DMS53 treated with DMSO at 0.1 percent for 48 hours (cell line): ENCODE data around the gene UMAD1.
A peak's percentile ranks its signal among the peaks of the same experiment; 100 is the strongest.
"Not testable (repeated sequence)": the region's sequence is repeated elsewhere in the genome, so short reads cannot be mapped to it uniquely, and the experiment has no call there.

Source experiments
- DNase-seq: peaks from one replicate; lab custom pipeline; 2025; ENCODE audit not compliant: unreplicated experiment; lab: John Stamatoyannopoulos, UW

The UMAD1 gene

DNA sequence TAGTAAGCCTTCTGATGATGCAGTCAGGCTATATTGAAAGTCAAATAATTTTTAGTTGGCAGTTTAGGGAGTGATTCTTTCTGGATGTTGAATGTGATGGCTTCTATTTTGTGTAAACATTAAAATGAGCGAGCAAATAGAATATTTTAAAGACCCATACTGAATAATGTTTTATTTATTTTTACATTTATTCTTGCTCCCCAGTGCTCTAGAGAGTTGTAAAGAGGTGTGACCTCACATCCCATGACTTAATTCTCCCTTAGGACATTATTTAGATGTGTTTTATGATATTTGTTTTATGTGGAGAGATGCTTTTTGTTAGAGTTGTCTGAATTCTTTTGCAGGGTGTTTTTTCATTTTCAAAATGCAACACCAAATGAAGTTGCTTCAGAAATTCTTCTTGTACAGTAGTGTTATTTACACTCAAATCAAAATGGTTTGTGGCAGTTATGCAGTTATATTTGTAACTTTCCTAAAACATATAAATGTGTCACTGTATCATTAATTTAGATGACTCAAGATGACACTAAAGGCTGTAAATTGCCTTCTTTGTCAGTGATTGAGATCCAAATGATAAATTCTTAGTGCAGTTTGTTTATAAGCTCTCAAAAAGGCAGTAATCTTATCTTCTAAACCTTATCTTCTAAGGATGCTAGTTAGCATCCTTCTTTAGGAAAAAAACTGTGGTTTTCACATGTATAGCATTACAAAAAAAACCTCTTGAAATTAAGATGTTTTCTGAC, 12.4 kb downstream of the UMAD1 start:
- no peak for DNase-seq

DNA sequence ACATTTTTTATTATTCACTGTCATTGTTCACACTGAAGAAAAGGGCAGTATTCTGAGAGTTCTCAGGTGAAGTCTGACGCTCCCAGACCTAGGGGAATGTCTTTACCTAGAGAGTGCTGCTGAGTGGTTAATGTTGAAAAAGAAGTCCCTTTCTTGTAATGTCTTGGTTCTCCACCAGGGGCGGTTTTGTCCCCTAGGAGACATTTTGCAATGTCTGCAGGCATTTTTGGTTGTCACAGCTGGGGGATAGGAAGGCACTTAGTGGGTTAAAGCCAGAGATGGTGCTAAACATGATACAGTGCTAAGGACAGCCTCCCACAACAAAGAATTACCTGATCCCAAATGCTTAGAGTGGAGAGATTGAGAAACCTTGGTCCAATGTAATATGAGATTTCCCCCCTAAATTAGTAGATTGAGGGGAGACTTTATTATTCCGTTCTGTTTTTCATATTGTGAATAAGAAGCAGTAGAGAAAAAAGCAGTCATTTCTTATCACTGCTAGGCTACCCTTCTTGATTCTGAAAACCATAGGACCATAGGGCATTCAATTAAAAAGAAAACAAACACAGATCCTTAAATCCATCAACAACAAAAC, 13.1 kb downstream of the UMAD1 start:
- no peak for DNase-seq

DNA sequence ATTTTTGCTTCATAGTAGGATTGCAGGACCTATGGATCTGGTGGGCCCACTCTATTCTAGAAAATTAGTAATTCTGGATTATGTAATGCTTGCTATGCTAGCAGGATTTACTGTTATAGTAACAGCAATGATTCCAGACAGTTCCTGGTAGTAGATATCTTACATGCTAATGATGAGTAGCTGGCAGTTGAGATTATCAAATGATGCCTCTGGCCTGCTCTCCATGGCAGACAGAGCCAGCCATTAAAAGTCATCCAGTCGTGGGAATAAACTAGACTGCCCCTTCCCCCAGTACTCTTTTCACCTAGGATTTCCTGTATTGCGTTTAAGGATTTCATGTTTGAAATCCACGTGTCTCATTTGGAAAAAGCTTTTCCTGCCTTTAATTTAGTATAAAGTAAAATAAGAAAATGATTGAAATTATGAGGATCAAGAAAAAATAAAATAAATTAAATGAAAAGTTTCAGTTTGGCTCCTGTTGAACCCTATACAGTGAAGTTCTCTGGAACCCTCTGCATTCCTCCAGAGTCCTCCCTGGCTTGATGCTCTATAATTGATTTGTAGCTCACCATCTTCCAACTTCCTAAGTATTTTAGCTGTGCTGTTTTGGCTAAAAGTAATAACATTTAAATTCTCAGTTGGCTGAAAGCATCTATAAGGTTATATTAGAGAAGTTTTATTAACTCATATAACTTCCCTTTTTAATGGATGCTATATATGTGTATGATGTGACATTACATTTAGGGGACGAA, 14.6 kb downstream of the UMAD1 start:
- DNase-seq: no peak

DNA sequence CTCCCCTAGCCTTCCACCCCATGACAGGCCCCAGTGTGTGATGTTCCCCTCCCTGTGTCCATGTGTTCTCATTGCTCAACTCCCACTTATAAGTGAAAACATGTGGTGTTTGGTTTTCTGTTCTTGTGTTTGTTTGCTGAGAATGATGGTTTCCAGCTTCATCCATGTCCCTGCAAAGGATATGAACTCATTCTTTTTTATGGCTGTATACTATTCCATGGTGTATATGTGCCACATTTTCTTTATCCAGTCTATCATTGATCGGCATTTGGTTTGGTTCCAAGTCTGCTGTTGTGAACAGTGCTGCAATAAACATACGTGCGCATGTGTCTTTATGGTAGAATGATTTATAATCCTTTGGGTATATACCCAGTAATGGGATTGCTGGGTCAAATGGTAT, 15.9 kb downstream of the UMAD1 start:
- DNase-seq: not testable (repeated sequence)

DNA sequence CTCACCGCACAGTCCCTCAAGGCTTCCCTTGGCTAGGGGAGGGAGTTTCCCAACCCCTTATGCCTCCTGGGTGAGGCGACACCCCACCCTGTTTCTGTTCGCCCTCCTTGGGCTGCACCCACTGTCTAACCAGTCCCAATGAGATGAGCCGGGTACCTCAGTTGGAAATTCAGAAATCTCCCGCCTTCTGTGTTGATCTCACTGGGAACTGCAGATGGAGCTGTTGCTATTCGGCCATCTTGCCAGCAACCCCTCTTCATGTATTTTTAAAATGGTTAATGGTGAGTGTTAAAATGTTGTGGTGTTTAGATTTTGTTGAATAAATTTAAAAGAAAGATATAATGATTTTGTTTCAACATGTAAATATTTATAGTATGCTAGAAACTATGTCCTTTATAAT, 22.0 kb downstream of the UMAD1 start:
- no peak for DNase-seq

DNA sequence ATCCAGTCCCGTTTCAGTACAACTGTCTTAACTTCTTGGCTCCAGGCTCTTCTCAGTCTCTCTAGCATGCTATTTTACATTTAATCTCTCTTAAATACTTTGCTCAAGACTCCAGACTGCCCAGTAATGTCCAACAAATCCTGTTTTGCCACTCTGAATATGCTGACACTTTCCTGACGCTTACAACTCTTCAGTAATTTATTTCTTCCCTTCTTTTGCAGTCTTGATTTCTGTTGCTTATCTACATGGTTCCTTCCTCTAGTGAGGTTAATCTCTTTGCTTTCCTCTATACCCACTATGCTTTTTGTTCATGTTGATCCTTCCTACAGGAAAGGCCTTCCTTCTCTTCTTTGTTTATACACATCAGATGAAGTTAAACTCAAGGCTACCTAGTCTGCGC, 23.7 kb downstream of the UMAD1 start:
- DNase-seq: no peak

DNA sequence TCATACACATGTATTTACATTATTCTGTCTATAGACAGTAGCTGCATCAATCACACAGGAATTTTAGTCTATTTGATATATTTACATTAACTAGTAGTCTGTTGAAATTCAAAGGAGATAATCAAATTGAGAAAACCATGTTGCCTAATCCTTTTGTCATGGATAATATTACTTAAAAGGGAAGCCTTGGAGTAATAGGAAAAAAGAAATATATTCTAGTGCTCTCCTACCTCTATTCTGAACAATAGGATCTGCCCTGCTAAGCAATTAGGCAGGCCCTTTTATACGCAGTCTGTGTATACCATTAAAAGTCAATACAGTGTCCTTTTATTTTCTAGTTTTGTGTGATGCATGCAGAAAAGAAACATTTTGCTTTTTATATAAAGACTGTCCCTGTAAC, 24.5 kb downstream of the UMAD1 start:
- no peak for DNase-seq

DNA sequence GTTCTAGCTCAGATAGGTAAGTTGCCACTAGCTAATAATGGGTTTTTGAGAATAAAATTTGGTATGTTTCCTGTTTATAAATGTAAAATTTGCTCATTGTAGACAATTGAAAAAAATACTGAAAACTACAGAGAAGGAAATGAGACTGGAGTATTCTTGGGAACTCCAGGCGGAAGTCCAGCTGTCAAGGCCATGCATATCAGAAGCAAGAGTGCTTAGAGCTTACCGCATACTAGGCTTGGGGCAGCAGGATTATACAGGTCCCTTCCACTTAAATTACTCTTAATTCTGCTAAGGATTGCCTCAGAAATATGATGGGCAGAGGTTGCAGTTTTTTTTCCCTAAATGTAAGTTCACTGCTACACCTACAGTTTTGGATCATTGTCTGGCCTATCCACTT, 26.6 kb downstream of the UMAD1 start:
- DNase-seq: no peak

DNA sequence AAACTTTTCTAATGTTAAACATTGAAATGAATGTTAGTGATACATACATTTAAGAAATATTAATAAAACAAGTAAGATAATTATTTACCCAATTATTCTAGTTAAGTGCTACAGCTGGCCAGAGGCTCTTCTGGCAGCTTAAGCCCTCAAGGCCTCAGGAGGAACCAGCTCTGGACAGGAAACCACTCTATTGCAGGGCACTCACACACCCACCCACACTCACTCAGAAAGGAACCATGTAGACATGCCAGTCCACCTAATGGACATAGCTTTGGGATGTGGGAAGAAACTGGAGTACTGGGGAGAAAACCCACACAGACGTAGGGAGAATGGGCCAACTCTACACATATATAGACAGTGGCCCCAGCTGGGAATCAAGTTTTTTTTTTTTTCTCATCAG, 28.2 kb downstream of the UMAD1 start:
- no peak for DNase-seq

DNA sequence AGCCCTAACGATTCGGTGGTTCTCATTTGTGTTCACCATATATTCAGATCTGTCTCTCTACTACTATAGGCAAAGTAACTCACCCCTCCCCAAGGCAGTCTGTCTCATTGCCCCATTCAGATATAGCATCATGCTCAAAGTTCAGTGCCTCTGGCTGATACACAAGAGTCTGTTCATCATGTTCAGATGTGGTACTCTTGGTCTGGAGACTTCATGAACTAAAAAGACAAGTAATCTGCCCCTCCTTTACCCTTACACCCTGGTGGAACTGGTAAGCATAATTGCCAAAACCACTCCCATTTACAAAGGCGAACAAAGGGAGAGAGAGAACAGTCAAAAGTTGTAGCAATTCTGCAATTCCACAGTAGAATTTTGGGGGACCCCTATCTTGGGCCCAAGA, 29.9 kb downstream of the UMAD1 start:
- DNase-seq: no peak

DNA sequence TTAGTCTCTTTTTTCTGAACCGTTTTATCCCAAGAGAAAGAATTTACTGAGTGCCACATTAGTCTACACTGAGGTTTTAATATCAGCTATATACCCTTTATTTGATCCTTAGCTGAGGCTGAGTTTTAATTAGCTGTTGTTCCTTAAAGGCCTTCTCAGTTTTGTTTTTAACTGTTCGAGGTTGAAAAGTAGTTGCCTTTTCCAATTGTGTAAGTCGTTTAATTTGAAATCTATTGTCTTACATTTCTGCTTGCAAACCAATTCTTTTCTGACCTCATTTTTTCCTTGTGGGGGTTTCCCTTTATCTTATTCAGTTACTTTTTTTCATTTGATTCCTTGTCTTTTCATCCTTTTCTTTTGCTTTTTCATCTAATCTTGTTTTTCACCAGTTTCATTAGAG, 30.8 kb downstream of the UMAD1 start:
- no peak for DNase-seq

DNA sequence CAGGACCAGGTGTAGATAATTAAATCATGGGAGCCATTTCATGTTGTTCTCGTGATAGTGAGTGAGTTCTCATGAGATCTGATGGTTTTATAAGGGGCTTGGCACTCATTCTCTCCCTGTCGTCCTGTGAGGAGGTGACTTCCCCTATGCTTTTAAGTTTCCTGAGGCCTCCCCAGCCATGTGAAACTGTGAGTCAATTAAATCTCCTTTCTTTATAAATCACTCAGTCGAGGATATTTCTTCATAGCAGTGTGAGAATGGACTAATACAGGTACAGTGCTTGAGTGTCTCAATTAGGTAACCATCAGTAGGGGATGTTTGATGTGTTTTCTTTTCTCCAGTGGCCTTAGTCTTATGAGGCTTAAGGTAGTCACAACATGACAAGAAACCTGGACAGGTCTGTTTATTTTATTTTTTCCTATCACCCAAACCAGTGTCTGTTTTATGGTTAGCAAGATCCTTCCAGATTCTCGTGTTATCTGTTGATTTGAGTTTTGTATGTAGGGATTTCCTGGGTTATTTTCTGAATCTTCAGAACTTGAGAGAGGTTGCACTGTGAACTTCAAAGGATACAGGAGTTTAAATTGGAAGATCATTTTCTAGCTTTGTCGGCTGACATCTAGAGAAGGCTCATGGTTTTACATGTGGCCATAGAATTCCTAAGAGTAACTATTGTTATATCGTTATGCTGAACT, 32.1 kb downstream of the UMAD1 start:
- no peak for DNase-seq

DNA sequence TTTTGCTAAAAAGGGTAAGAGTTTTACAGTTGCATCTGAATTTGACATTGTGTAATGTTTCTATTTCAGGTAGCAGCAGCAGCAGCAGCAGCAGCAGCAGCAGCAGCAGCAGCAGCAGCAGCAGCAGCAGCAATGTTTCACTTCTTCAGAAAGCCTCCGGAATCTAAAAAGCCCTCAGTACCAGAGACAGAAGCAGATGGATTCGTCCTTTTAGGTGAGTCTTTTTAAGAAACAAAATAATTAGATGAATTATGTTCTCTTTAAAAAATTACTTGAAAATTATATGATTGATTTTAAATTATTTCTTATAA, 32.6 kb downstream of the UMAD1 start:
- DNase-seq: no peak

DNA sequence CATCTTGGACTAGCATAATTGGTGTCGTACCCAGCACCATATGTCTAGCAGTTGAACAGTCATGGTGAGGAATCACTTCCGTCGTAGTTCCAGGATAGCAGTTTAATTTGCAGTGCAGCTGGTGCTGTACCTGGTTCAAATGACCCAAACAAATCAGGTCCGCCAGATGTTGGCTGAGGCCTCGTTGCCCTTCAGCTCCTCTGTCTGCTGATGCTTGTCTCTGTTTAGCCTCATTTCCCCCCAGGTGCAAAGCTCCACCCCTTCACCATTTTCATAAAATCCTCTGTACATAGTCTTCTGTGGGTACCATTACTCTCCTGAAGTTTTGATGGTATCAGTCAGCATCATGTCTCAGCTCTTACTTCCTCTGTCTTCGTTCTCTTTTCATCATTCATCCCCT, 35.1 kb downstream of the UMAD1 start:
- no peak for DNase-seq

DNA sequence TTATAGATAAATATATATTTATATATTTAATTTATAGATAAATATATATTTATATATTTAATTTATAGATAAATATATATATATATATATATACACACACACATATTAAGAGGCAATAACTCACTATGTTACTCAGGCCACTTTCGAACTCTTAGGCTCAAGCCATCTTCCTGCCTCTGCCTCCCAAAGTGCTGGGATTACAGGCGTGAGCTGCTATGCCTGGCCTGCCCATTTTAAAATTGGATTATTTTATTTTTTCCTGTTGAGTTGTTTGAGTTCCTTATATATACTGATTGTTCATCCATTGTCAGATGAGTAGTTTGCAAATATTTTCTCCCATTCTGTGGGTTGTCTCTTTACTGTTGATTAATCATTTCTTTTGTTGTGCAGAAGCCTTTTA, 39.1 kb downstream of the UMAD1 start:
- peak; percentile 37 for DNase-seq

DNA sequence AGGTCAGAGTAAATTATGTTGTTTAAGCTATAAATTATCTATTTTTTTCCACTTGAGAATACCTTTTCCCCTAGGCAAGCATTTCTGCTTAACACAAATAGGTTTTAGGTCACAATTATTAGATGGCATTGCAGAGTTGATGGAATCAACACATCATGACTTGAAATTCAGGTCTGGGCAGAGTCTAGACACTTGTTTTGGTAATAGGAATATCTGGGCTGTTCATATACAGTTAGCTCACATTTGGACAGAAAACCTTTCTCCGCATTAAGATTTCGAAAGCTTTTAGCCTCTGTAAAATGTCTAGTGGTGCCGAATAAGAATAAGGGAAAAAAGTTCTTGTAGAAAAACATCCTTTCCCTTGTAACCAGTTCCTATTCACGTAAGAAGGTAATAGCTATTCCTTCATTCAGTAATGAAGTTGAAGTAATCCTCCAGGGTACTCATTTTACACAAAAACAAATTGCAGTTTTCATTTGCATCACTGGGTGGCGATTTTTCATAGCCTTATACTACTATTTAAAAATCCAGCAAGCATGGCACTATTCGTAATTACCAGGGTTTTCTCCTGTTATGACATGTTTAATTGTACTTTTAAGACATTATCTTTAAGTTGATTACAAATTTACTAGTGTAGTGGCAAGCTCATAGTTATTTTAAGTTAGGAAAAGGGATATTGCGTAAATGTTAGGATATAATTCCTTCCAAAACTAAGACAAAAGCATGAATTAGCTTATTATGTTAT, 40.8 kb downstream of the UMAD1 start:
- peak; percentile 91 for DNase-seq

DNA sequence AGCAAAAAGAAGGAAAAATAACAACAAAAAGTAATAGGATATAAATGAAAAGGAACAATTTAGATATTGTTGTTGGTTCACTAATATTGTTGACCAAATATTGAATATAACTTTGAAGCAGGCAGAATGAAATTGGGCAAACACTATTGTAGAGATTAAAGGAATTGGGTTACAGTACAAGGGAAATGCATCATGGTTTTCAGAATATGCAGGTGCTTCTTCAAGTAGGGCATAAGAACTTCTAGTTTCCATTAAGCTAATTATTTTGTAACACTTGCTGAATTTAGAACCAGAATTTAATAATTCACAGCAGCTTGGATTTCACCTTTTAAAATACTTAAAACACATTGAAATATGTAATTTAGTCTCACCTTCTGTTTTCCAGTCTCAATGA, 41.4 kb downstream of the UMAD1 start:
- DNase-seq: no peak

DNA sequence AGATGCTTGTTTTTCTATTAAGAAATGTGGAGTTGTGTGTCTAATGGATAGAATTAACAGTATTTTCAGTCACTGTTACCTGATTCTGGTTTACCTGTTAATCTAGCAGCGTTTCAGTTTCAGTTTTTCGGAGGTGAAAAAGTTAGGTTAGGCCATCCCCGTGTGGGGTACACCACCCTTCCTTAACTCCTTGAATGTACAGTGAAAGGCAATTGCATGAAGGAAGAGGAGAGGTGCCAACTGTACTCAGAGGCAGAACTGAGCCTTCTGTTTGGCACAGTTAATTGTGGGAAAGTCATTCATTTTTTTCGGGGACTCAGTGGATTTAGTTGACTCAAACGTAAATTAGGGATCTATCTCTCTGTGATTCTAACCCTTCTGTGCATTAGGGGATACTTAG, 42.3 kb downstream of the UMAD1 start:
- DNase-seq: no peak

DNA sequence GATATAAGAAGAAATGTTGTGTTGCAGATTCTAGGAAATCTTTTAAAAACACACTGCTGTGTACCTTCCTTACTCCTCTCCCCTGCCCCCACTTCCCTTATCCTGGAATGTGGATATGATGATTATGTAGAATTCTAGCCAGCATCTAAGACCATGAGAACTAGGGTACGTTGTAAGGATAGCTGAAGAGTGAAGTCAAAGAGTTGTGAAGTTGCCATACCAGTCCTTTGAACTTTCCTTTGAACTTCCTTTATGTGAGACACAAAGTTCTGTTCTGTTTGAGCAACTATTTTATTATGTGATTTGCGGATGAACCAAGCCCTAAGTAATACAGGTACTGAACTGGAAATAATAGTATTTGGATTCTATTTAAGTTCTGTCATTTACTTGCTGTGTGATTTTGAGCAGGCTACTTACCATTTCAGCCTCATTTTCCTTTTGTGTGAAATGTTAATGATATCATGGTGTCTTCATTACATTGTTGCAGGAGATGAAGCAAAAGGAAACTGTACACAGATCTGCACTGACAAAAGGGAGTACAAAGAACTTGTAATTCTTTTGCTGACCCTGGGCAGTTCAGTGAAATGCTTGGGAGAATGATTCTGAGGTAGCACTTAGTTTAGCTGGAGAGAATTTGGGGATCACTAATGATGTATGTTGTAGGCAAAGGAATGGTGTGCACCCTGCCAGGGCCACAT, 46.4 kb downstream of the UMAD1 start:
- DNase-seq: no peak

DNA sequence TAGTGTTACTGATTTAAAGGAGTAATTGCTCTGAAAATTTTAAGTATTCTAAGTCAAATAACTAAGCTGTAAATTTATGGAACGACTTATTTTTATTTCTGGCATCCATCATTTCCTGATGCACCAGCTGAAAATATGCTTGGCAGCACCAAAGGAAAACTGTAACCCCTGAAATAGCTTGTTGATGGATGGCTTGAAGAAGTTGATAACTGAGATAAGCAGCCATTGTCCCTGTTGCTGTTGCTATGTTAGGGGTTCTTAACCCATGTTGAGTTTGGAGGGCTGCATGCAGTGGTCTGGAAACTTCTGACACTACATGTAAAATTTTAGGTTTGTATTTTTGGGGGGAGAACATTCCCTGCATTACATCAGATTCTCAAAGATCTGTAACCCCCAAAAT, 47.2 kb downstream of the UMAD1 start:
- no peak for DNase-seq

DNA sequence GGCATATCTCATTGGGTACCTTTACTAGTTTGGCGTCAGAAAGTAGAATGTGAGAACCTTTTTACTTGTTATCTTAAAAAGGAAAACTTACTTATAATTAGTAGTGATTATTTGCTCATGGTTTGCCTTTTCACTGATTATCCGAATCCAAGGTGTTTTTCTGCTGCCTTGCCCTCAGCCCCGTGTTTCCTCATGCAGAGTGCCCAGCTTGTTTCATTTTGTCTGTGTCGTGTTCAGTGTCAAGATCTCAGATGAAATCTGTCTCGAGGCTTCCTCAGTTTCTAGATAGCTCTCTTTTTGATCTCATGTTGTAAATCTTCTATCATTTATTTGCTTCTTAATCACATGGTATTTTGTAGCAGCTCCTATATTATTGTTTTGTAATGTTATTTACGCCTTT, 47.8 kb downstream of the UMAD1 start:
- DNase-seq: no peak
